Lower lobe of right lung (tissue), 2 donors: ENCODE results near the gene ARAP1. TPM values are rescaled to one million over a fixed set of nuclear protein-coding genes. Genes with fewer than 3 reads are reported as not detected.

Experiments used
- ATAC-seq, 2 donors: fragments of 200-7000 bp; cut with Tn5 transposase; one replicate each; pipeline ENCODE4 v1.9.1; 2020 to 2022; ENCODE audit warnings: mild to moderate bottlenecking in 2 of 2, moderate library complexity in 2 of 2
- DNase-seq: peaks from one replicate; pipeline ENCODE4 v3.0.0-alpha.2; 2020
- H3K27ac ChIP-seq: fragments of 200-600 bp; one replicate; pipeline ENCODE4 v1.8.0; 2022
- H3K27me3 ChIP-seq: fragments of 200-600 bp; one replicate; pipeline ENCODE4 v1.8.0; 2022; ENCODE audit warnings: low read depth
- H3K36me3 ChIP-seq: fragments of 200-600 bp; one replicate; pipeline ENCODE4 v1.8.0; 2022; ENCODE audit warnings: mild to moderate bottlenecking
- H3K4me1 ChIP-seq: fragments of 200-600 bp; one replicate; pipeline ENCODE4 v1.8.0; 2022
- H3K4me3 ChIP-seq: fragments of 200-600 bp; one replicate; pipeline ENCODE4 v1.8.0; 2022; ENCODE audit warnings: mild to moderate bottlenecking
- H3K9me3 ChIP-seq: fragments of 200-600 bp; one replicate; pipeline ENCODE4 v1.8.0; 2022
- CTCF ChIP-seq: fragments of 200-600 bp; IDR thresholded peaks from one replicate; pipeline ENCODE4 v1.8.0; 2022; ENCODE audit warnings: antibody characterized with exemption, mild to moderate bottlenecking
- intact Hi-C: fragments of 100-400 bp; cut with DNase I; formaldehyde crosslinking; loops from one replicate; pipeline ENCODE4 v1.11.0; 2022
- total RNA-seq: library from RNA; stranded (reverse); fragmentation: NEBNext Ultra II Directional; extraction: Animal tissue kit (Norgen Biotek cat#: 25700); gene quantifications from one replicate; pipeline ENCODE4 v1.2.1, GENCODE V29; 2021
- donor health status: DM: no; HTN: yes; CAD: no; lungs with severe emphysema.

ARAP1 gene
- total RNA-seq, 1 donor from 2014 or later, result 276 TPM

- DNase-seq, result no peak
- Histone ChIP-seq H3K4me3 (no peak overlapping the region), H3K36me3 (no peaks in the 10 kb centered on the region), H3K27me3 (peaks cover 29% of the 10 kb centered on the region), H3K27ac (no peak overlapping the region), H3K4me1 (no peaks in the 10 kb centered on the region), H3K9me3 (peaks cover 10% of the 10 kb centered on the region)
- TF ChIP-seq CTCF, result no peak
- intact Hi-C loops, result no loop called here
- no peak for ATAC-seq
Measured at GRCh38 chr11:72665911-72666472, 86.2 kb downstream of the ARAP1 start.

- H3K27ac ChIP-seq, result no peak overlapping the region
- no peak for DNase-seq
- H3K9me3 ChIP-seq, result no peaks in the 10 kb centered on the region
- no peaks in the 10 kb centered on the region for H3K4me1 ChIP-seq
- no peak for ATAC-seq
- peaks cover 10% of the 10 kb centered on the region for H3K27me3 ChIP-seq
- intact Hi-C loops, result no loop called here
- no peak overlapping the region for H3K4me3 ChIP-seq
- no peaks in the 10 kb centered on the region for H3K36me3 ChIP-seq
- TF ChIP-seq CTCF, result no peak
Measured at GRCh38 chr11:72662036-72662435, 90.2 kb downstream of the ARAP1 start.

- Histone ChIP-seq H3K36me3 (no peaks in the 10 kb centered on the region), H3K27me3 (peaks cover 10% of the 10 kb centered on the region), H3K4me3 (no peak overlapping the region), H3K27ac (no peak overlapping the region), H3K9me3 (no peaks in the 10 kb centered on the region), H3K4me1 (no peaks in the 10 kb centered on the region)
- ATAC-seq (no peak), DNase-seq (no peak)
- intact Hi-C loops, result no loop called here
- no peak for TF ChIP-seq CTCF
Measured at GRCh38 chr11:72661486-72661885, 90.7 kb downstream of the ARAP1 start.

- no peak overlapping the region for H3K27ac ChIP-seq
- H3K27me3 ChIP-seq, result peaks cover 4% of the 10 kb centered on the region
- H3K4me3 ChIP-seq, result no peak overlapping the region
- no peak for TF ChIP-seq CTCF
- H3K36me3 ChIP-seq, result no peaks in the 10 kb centered on the region
- H3K4me1 ChIP-seq, result no peaks in the 10 kb centered on the region
- intact Hi-C loops, result no loop called here
- H3K9me3 ChIP-seq, result no peaks in the 10 kb centered on the region
- ATAC-seq (no peak), DNase-seq (no peak)
Measured at GRCh38 chr11:72658989-72659640, 93.1 kb downstream of the ARAP1 start.

GRCh38 chr11:72657411-72658100 is 94.7 kb downstream of the ARAP1 start:
- intact Hi-C loops, result no loop called here
- DNase-seq, result no peak
- Histone ChIP-seq H3K27ac (no peak overlapping the region), H3K4me3 (no peak overlapping the region), H3K4me1 (no peaks in the 10 kb centered on the region), H3K36me3 (no peaks in the 10 kb centered on the region), H3K9me3 (no peaks in the 10 kb centered on the region), H3K27me3 (peaks cover 8% of the 10 kb centered on the region)
- TF ChIP-seq CTCF, result no peak
- no peak for ATAC-seq
